Tibial nerve (tissue), 3 donors: ENCODE data around the gene UBA1.

ENCODE experiments used
- CTCF ChIP-seq, 5 experiments: fragments of 200-600 bp in 3 of 5; fragments of 450-650 bp in 2 of 5; sonication (generic) in 3 of 5; IDR thresholded peaks; one replicate each; pipeline ENCODE4 v1.5.1; 2016 to 2019; ENCODE audit warnings: antibody characterized with exemption in 5 of 5, mild to moderate bottlenecking in 3 of 5, moderate library complexity in 2 of 5
- POLR2A ChIP-seq, 2 donors: fragments of 450-650 bp; IDR thresholded peaks; one replicate each; pipeline ENCODE4 v1.6.1; 2017; ENCODE audit warnings: antibody characterized with exemption in 2 of 2, mild to moderate bottlenecking in 2 of 2, moderate library complexity in 2 of 2

GRCh38 chrX:47231167-47231566 lies 37.5 kb downstream of the UBA1 start:
- TF ChIP-seq CTCF (IDR thresholded peaks at IDR 0.05) (no peak), POLR2A (IDR thresholded peaks at IDR 0.05) (no peak)
